Karpas-422 (cell line): Measurements from ENCODE around the gene OTUD6A. TPM values are rescaled to one million over a fixed set of nuclear protein-coding genes. Genes with fewer than 3 reads are reported as not detected.

ENCODE experiments used
- DNase-seq: peaks from one replicate; pipeline ENCODE4 v3.0.0-alpha.2; 2015
- H2AFZ ChIP-seq: fragments of 200-600 bp; sonication (generic); 2 replicates; pipeline ENCODE4 v1.6.1; 2014; ENCODE audit warnings: antibody characterized with exemption, low read length, mixed read lengths
- H3K27ac ChIP-seq: fragments of 200-600 bp; sonication (generic); 2 replicates; pipeline ENCODE4 v1.5.1; 2014; ENCODE audit warnings: mild to moderate bottlenecking, low read length, moderate library complexity
- H3K27me3 ChIP-seq: fragments of 200-600 bp; sonication (generic); 2 replicates; pipeline ENCODE4 v1.6.1; 2014; ENCODE audit warnings: low read length, mixed read lengths
- H3K36me3 ChIP-seq: fragments of 200-600 bp; sonication (generic); 2 replicates; pipeline ENCODE4 v1.6.1; 2014; ENCODE audit warnings: low read length, mixed read lengths; ENCODE audit not compliant: insufficient read depth
- H3K4me1 ChIP-seq: fragments of 200-600 bp; sonication (generic); 2 replicates; pipeline ENCODE4 v1.6.1; 2014; ENCODE audit warnings: mild to moderate bottlenecking, low read length, mixed read lengths
- H3K4me2 ChIP-seq: fragments of 200-600 bp; sonication (generic); 2 replicates; pipeline ENCODE4 v1.6.1; 2014; ENCODE audit warnings: low read length, low read depth, mild to moderate bottlenecking; ENCODE audit not compliant: poor library complexity, severe bottlenecking
- H3K4me3 ChIP-seq: fragments of 200-600 bp; sonication (generic); 2 replicates; pipeline ENCODE4 v1.5.1; 2014; ENCODE audit warnings: mild to moderate bottlenecking, antibody characterized with exemption, low read length, mixed read lengths
- H3K79me2 ChIP-seq: fragments of 200-600 bp; sonication (generic); 2 replicates; pipeline ENCODE4 v1.6.1; 2014; ENCODE audit warnings: mild to moderate bottlenecking, low read length, mixed read lengths
- H3K9ac ChIP-seq: fragments of 200-600 bp; sonication (generic); 2 replicates; pipeline ENCODE4 v1.6.0; 2014; ENCODE audit warnings: low read length
- H3K9me2 ChIP-seq: fragments of 200-600 bp; sonication (generic), shearing (Covaris generic); replicated peaks from 2 replicates; pipeline ENCODE4 v1.6.0; 2014; ENCODE audit warnings: mild to moderate bottlenecking, low read length, moderate library complexity; ENCODE audit not compliant: insufficient read depth
- H3K9me3 ChIP-seq: fragments of 300-700, 200-600 bp; sonication (generic); 2 replicates; pipeline ENCODE4 v1.6.1; 2014; ENCODE audit warnings: low read length, mixed read lengths
- H4K20me1 ChIP-seq: fragments of 200-600 bp; sonication (generic); 2 replicates; pipeline ENCODE4 v1.6.1; 2014; ENCODE audit warnings: mild to moderate bottlenecking, antibody characterized with exemption, low read length, low read depth; ENCODE audit not compliant: insufficient read depth
- total RNA-seq: library from RNA; depleted of rRNA; stranded (reverse); fragments of >200 nt; shearing (Covaris generic); gene quantifications from 2 replicates; pipeline ENCODE4 v1.2.3, GENCODE V29; 2014; ENCODE audit warnings: low replicate concordance; rRNA removed

Gene OTUD6A, protein sequence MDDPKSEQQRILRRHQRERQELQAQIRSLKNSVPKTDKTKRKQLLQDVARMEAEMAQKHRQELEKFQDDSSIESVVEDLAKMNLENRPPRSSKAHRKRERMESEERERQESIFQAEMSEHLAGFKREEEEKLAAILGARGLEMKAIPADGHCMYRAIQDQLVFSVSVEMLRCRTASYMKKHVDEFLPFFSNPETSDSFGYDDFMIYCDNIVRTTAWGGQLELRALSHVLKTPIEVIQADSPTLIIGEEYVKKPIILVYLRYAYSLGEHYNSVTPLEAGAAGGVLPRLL
- not detected in 2 replicates for total RNA-seq

DNA sequence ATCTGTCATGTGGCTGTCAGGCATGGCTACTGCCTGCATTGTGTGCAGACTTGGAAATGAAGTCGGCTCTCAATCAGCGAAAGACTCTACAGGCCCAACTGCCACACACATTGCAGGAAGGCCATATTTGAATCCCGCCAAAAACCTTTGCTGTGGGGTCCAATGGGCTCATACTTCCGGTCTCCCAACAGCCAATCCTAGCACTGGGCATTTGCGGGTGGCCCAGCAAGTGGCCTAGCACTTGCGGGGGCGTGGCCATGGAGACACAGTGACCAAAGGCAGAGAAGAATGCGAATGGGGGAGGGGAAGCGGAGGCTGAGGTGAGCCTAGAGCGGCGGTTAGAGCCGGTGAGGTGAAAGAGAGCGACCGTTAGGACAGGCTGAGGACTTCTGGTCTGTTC lies at the start of gene OTUD6A:
TSS of gene OTUD6A (plus strand) at position 382 of the 400 bp plus-strand sequence. CDS start 68 bp downstream, outside the sequence.
- no peaks in the 10 kb centered on the region for H3K9me3 ChIP-seq
- no peaks in the 10 kb centered on the region for H4K20me1 ChIP-seq
- H3K4me3 ChIP-seq, result no peak within 1 kb of the TSS
- H3K4me2 ChIP-seq, result no peak within 1 kb of the TSS
- no peaks in the 10 kb centered on the region for H3K4me1 ChIP-seq
- no peaks in the 10 kb centered on the region for H3K79me2 ChIP-seq
- no peak within 1 kb of the TSS for H2AFZ ChIP-seq
- no peak within 1 kb of the TSS for H3K27ac ChIP-seq
- DNase-seq, result no peak
- H3K36me3 ChIP-seq, result no peaks in the 10 kb centered on the region
- H3K9ac ChIP-seq, result no peak within 1 kb of the TSS
- no peaks in the 10 kb centered on the region for H3K9me2 ChIP-seq
- H3K27me3 ChIP-seq, result no peaks in the 10 kb centered on the region

DNA sequence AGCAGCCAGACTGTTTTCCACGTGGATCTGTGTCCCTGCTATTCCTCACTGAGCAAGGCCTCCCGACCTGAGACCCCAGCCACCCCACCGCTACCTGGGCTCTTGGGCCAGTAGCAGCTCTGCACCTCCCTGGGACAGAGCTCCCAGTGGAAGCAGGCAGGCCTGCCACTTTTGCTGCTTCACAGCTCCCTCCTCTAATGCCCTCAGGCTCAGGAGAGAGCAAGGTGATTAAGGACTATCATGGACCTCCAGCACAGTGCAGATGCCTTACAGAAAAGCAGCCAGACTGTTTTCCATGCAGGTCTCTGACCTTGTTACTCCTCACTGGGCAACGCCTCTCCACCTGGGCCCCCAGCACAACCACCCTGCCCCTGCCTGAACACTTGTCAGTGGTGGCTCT lies 49.5 kb upstream of the OTUD6A start:
- Histone ChIP-seq H4K20me1 (no peaks in the 10 kb centered on the region), H2AFZ (no peak overlapping the region), H3K9ac (no peak overlapping the region), H3K36me3 (no peaks in the 10 kb centered on the region), H3K4me3 (no peak overlapping the region), H3K79me2 (no peaks in the 10 kb centered on the region), H3K9me2 (no peaks in the 10 kb centered on the region), H3K27ac (no peak overlapping the region), H3K9me3 (no peaks in the 10 kb centered on the region), H3K4me2 (no peak overlapping the region), H3K27me3 (no peaks in the 10 kb centered on the region), H3K4me1 (no peaks in the 10 kb centered on the region)
- no peak for DNase-seq

DNA sequence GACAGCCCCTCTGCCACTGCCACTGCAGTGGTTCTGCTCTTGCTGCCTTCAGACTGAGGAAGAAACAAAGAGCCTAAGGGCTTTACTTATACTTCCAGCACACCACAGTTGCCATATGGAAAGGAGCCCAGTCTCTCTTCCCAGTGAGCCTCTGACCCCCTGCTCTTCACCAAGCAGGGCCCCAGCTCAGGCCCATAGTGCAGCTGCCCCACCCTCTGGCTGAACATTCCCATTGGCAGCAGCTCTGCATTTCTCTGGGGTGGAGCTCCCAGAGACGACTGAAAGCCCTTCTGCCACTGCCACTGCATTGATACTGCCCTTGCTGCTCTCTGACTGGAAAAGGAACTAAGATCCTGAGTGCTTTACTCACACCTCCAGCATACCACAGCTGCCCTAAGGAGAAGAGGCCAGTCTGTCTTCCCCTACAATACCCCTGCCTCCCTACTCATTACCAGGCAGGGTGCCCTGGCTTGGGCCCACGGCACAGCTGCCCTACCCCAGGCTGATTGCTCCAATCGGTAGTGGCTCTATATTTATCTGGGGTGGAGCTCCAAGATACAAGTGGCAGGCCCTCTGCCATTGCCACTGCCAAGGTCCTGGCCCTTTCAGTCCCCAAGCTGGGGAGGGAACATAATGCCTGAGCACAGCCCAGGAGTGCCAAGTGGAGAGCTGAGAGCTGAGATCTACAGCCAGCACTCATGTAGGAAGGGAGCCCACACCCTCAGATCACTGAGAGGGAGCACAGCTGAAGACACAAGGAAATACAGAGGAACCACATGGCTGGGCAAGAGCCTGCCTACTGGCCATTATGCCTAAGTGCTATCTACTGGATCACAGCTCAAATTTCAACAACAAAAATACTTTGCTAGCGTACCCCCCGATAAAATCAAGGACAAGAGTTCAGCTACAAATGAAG lies 48.5 kb upstream of the OTUD6A start:
- Histone ChIP-seq H3K27me3 (no peaks in the 10 kb centered on the region), H3K9me2 (no peaks in the 10 kb centered on the region), H2AFZ (no peak overlapping the region), H4K20me1 (no peaks in the 10 kb centered on the region), H3K9ac (no peak overlapping the region), H3K36me3 (no peaks in the 10 kb centered on the region), H3K4me1 (no peaks in the 10 kb centered on the region), H3K9me3 (no peaks in the 10 kb centered on the region), H3K27ac (no peak overlapping the region), H3K4me2 (no peak overlapping the region), H3K79me2 (no peaks in the 10 kb centered on the region), H3K4me3 (no peak overlapping the region)
- DNase-seq, result no peak

DNA sequence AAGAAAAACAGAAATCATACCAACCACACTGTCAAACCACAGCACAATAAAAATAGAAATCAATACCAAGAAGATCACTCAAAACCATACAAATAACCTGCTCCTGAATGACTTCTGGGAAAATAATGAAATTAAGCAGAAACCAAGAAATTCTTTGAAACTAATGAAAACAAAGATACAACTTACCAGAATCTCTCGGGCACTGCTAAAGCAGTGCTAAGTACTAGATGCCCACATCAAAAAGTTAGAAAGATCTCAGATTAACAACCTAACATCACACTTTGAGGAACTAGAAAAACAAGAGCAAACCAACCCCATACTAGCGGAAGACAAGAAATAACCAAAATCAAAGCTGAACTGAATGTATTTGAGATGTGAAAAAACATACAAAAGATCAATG lies 45.7 kb upstream of the OTUD6A start:
- no peaks in the 10 kb centered on the region for H4K20me1 ChIP-seq
- no peaks in the 10 kb centered on the region for H3K79me2 ChIP-seq
- no peaks in the 10 kb centered on the region for H3K9me2 ChIP-seq
- no peak overlapping the region for H2AFZ ChIP-seq
- no peak for DNase-seq
- no peaks in the 10 kb centered on the region for H3K4me1 ChIP-seq
- no peak overlapping the region for H3K4me3 ChIP-seq
- no peaks in the 10 kb centered on the region for H3K9me3 ChIP-seq
- no peaks in the 10 kb centered on the region for H3K27me3 ChIP-seq
- H3K27ac ChIP-seq, result no peak overlapping the region
- H3K4me2 ChIP-seq, result no peak overlapping the region
- H3K9ac ChIP-seq, result no peak overlapping the region
- H3K36me3 ChIP-seq, result no peaks in the 10 kb centered on the region

DNA sequence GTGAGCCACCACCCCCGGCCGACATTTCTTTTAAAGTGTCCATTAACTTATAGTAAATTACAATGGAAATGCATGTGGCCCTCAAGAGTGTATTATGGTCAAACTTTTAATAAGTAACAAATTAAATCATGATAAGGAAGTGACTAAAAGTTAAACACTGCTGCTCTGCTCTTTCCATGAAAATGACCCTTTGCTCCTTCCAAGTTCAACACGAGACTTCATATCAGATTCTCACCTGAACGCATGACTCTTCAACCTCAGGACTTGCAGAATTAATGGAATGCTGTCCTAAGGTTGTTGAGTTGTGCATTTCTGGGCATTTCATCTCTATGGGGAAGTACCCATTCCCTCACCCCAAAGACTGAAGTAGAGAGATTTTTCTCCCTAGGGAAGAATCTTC lies 39.6 kb upstream of the OTUD6A start:
- Histone ChIP-seq H3K27ac (no peak overlapping the region), H3K9me3 (no peaks in the 10 kb centered on the region), H3K27me3 (no peaks in the 10 kb centered on the region), H4K20me1 (no peaks in the 10 kb centered on the region), H2AFZ (no peak overlapping the region), H3K79me2 (no peaks in the 10 kb centered on the region), H3K9ac (no peak overlapping the region), H3K4me1 (no peaks in the 10 kb centered on the region), H3K4me2 (no peak overlapping the region), H3K36me3 (no peaks in the 10 kb centered on the region), H3K9me2 (no peaks in the 10 kb centered on the region), H3K4me3 (no peak overlapping the region)
- DNase-seq, result no peak

DNA sequence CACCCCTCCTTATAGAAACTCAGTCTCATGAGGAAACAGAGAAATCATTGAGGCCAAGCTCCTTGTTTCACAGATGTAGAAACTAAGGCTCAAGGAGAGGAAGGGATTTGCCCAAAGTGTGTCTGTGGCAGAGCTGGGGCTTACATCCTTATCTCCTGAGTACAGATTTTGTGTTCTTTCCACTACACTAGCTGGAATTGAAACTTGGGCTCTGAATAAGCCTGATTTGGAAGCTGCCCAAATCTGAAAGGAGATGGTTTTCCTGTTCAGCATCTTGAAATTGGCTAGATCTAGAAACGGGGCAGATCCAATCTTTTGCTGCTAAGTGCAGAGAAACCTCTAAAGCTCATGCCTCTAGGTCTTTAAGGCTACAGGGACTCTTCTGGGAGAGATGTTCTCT lies 36.8 kb upstream of the OTUD6A start:
- H3K9me2 ChIP-seq, result no peaks in the 10 kb centered on the region
- H2AFZ ChIP-seq, result no peak overlapping the region
- H4K20me1 ChIP-seq, result no peaks in the 10 kb centered on the region
- no peak overlapping the region for H3K4me2 ChIP-seq
- H3K79me2 ChIP-seq, result no peaks in the 10 kb centered on the region
- H3K9me3 ChIP-seq, result no peaks in the 10 kb centered on the region
- no peak overlapping the region for H3K27ac ChIP-seq
- H3K27me3 ChIP-seq, result no peaks in the 10 kb centered on the region
- no peaks in the 10 kb centered on the region for H3K4me1 ChIP-seq
- no peak overlapping the region for H3K4me3 ChIP-seq
- H3K9ac ChIP-seq, result no peak overlapping the region
- no peak for DNase-seq
- H3K36me3 ChIP-seq, result no peaks in the 10 kb centered on the region

DNA sequence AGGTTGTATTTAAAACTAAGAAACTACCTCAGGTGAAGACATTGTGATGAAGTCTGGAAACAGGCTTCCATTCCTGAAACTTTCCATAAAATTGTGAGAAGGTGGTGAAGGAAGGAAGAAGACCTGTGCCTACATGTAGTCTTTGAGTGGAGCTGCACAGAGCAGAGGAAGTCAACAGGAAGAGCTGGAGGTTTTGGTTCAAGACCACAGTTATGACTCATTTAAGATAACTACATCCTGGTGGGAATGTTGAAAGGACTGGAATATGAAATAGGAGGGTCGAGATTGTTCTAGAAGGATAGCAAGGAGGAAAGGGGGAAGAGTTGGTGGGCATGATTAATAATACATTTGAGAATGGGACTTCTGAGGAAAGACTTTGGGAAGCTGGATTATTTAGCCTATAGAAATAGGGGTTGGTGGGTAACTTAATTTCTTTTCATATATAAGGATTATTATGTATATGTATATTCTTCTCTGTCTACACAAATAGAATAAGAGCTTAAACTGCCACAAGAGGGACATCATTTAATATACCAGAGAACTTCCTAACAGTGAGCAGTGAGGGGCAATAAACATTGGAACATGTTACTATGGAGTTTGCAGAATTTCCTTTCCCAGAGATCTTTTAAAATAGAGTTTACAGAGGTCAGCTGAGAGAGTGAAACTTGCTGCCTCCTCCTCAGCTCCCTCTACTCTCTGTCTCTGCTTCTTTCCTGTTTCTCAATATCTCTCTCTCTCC lies 36.0 kb upstream of the OTUD6A start:
- Histone ChIP-seq H4K20me1 (no peaks in the 10 kb centered on the region), H3K9ac (no peak overlapping the region), H3K79me2 (no peaks in the 10 kb centered on the region), H3K4me3 (no peak overlapping the region), H3K4me1 (no peaks in the 10 kb centered on the region), H2AFZ (no peak overlapping the region), H3K9me2 (no peaks in the 10 kb centered on the region), H3K4me2 (no peak overlapping the region), H3K9me3 (no peaks in the 10 kb centered on the region), H3K27me3 (no peaks in the 10 kb centered on the region), H3K27ac (no peak overlapping the region), H3K36me3 (no peaks in the 10 kb centered on the region)
- DNase-seq, result no peak

DNA sequence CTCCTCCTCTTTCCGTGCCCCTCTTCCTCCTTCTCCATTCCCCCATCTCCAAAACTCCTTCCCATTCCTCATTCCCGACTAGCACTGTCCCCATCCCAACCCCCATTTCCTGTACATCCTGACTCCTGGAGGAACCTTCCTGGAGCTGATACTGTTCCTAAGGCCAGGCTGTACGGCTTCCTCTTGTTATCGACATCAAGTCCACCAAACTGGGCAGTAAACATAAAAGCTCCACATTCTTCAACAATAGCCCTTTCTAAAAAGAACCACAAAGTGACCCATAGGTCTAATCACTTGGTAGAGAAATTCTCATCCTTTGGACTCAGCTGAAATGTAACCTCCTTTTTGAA lies 35.4 kb upstream of the OTUD6A start:
- H3K79me2 ChIP-seq, result no peaks in the 10 kb centered on the region
- no peak overlapping the region for H3K27ac ChIP-seq
- H2AFZ ChIP-seq, result no peak overlapping the region
- no peaks in the 10 kb centered on the region for H3K36me3 ChIP-seq
- no peak overlapping the region for H3K4me2 ChIP-seq
- H3K9me2 ChIP-seq, result no peaks in the 10 kb centered on the region
- H4K20me1 ChIP-seq, result no peaks in the 10 kb centered on the region
- H3K9me3 ChIP-seq, result no peaks in the 10 kb centered on the region
- H3K9ac ChIP-seq, result no peak overlapping the region
- no peaks in the 10 kb centered on the region for H3K4me1 ChIP-seq
- no peak for DNase-seq
- no peak overlapping the region for H3K4me3 ChIP-seq
- no peaks in the 10 kb centered on the region for H3K27me3 ChIP-seq
